Keratinocyte (primary cell): ENCODE measurements around the gene COL6A2.

ENCODE experiments used
- EZH2 ChIP-seq: IDR thresholded peaks from one replicate; pipeline ENCODE4 v1.6.1; 2012; ENCODE audit warnings: inconsistent platforms, mild to moderate bottlenecking, low read length, moderate library complexity
- TF ChIP-seq, protein P1 (sequence below), 3 experiments: IDR thresholded peaks in 1 of 3; conservative IDR thresholded peaks in 1 of 3; optimal IDR thresholded peaks in 1 of 3; 2 replicates in 2 of 3; 3 replicates in 1 of 3; pipeline versions ENCODE3 to v1.5.1; 2011; ENCODE audit warnings: low read length in 3 of 3, mild to moderate bottlenecking in 3 of 3, moderate library complexity in 2 of 3, control low read depth in 1 of 3, inconsistent platforms in 1 of 3; ENCODE audit not compliant: insufficient read depth in 2 of 3; ENCODE audit errors: extremely low read depth in 1 of 3

- TF ChIP-seq, protein P1, sequence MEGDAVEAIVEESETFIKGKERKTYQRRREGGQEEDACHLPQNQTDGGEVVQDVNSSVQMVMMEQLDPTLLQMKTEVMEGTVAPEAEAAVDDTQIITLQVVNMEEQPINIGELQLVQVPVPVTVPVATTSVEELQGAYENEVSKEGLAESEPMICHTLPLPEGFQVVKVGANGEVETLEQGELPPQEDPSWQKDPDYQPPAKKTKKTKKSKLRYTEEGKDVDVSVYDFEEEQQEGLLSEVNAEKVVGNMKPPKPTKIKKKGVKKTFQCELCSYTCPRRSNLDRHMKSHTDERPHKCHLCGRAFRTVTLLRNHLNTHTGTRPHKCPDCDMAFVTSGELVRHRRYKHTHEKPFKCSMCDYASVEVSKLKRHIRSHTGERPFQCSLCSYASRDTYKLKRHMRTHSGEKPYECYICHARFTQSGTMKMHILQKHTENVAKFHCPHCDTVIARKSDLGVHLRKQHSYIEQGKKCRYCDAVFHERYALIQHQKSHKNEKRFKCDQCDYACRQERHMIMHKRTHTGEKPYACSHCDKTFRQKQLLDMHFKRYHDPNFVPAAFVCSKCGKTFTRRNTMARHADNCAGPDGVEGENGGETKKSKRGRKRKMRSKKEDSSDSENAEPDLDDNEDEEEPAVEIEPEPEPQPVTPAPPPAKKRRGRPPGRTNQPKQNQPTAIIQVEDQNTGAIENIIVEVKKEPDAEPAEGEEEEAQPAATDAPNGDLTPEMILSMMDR (optimal IDR thresholded peaks at IDR 0.05 in 1 of 3, IDR thresholded peaks at IDR 0.05 in 1 of 3, conservative IDR thresholded peaks at IDR 0.05 in 1 of 3; ENCODE audit: extremely low read depth in 1 of 3, insufficient read depth in 2 of 3, low read length in 3 of 3), result no peak
- no peak for TF ChIP-seq EZH2
These were observed 39.3 kb upstream of the COL6A2 start for GRCh38 chr21:46058431-46059145.
